ENCODE results near the gene TMA7B. TPM values are rescaled to one million over a fixed set of nuclear protein-coding genes. Genes with fewer than 3 reads are reported as not detected.

The TMA7B gene
- total and polyA plus RNA-seq, 2 of the 4 experiments (the other 2 are of a cell fraction): not detected

DNA sequence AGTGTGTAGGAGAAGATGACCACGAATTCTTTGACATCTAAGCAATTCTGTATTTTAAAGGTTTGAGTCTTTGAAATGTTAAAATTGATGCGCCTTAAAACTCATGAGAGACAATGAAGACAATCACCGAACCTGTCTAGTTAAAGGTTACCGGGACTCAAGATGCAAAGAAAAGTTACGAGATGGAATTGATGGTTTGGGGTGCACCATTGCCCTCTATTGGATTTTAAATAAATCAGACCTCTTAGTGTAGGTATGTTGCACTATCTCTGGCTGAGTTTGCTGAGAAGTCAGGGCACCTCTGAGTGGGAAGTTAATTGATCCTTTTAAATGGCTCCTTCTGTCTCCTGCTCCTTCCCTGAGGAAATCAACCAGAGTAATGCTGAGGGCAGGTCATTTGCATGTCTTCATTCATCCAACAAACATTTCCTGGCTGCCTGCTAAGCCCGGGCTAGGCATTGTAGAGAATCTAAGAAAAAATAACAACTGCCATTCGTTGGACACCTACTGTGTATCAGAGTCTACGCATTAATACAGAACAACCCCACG, 19.4 kb upstream of the TMA7B start:
- no TSS peak for BruUV-seq (replicated peaks)
- no peak overlapping the region for H3K56ac ChIP-seq (ENCODE audit: extremely low read depth, insufficient read depth, low read length)
- H3K14ac ChIP-seq (replicated peaks; ENCODE audit: low read depth, low read length): no peak overlapping the region
- no peaks in the 10 kb centered on the region for H3K36me3 ChIP-seq (ENCODE audit: control insufficient read depth, insufficient read depth, low read length)
- H3K4me1 ChIP-seq (ENCODE audit: control insufficient read depth, insufficient read depth, low read length): no peaks in the 10 kb centered on the region
- H3K4me2 ChIP-seq (ENCODE audit: low read depth, low read length): no peak overlapping the region
- no peaks in the 10 kb centered on the region for H3K9me1 ChIP-seq (ENCODE audit: insufficient read depth, low read length)
- H2BK5ac ChIP-seq (ENCODE audit: low read depth, low read length, poor library complexity, severe bottlenecking): no peak overlapping the region
- H3K9ac ChIP-seq (ENCODE audit: low read depth, low read length): no peak overlapping the region
- H4K8ac ChIP-seq (ENCODE audit: low read depth in 2 of 2, low read length in 2 of 2): no peak overlapping the region
- H2AK9ac ChIP-seq (replicated peaks; ENCODE audit: low read depth, low read length, poor library complexity): no peak overlapping the region
- intact Hi-C loops (cut with micrococcal nuclease): no loop called here
- no peak overlapping the region for H3K27ac ChIP-seq (ENCODE audit: insufficient read depth, low read length)
- no peak overlapping the region for H4K91ac ChIP-seq (ENCODE audit: insufficient read depth, low read depth, low read length)
- no peak overlapping the region for H2AFZ ChIP-seq (replicated peaks; ENCODE audit: low read length, poor library complexity)
- no peak for ATAC-seq (ENCODE audit: low read depth)
- no peaks in the 10 kb centered on the region for H4K20me1 ChIP-seq (ENCODE audit: insufficient read depth, low read length)
- no peak overlapping the region for H2AK5ac ChIP-seq (ENCODE audit: low read depth, low read length)
- no peak overlapping the region for H3K4me3 ChIP-seq (ENCODE audit: insufficient read depth, low read depth, low read length)
- no CpG with 5 or more reads among the region's 9 CpGs for WGBS, 2 experiments (ENCODE audit: extremely low coverage in 2 of 2, insufficient read length in 1 of 2)
- H3K79me1 ChIP-seq (ENCODE audit: low read depth in 1 of 2, low read length in 2 of 2): no peaks in the 10 kb centered on the region
- in situ Hi-C loops (cut with MboI; ENCODE audit: low sequenced_read_pairs): no loop called here
- no peak overlapping the region for H4K5ac ChIP-seq (ENCODE audit: low read depth, low read length)
- dilution Hi-C loops (cut with HindIII; ENCODE audit: low sequenced_read_pairs, unreplicated experiment): no loop called here
- no peak overlapping the region for H3K23ac ChIP-seq (ENCODE audit: low read depth, low read length)
- H3K18ac ChIP-seq (ENCODE audit: low read depth, low read length): no peak overlapping the region
- no peak for TF ChIP-seq RFX5 (IDR thresholded peaks at IDR 0.05; ENCODE audit: low read depth, low read length)
- TF ChIP-seq, protein P1, sequence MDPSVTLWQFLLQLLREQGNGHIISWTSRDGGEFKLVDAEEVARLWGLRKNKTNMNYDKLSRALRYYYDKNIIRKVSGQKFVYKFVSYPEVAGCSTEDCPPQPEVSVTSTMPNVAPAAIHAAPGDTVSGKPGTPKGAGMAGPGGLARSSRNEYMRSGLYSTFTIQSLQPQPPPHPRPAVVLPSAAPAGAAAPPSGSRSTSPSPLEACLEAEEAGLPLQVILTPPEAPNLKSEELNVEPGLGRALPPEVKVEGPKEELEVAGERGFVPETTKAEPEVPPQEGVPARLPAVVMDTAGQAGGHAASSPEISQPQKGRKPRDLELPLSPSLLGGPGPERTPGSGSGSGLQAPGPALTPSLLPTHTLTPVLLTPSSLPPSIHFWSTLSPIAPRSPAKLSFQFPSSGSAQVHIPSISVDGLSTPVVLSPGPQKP (IDR thresholded peaks at IDR 0.05; ENCODE audit: borderline replicate concordance, low read depth, low read length): no peak
- TF ChIP-seq CEBPB (IDR thresholded peaks at IDR 0.05; ENCODE audit: low read depth, low read length): no peak
- no peak for TF ChIP-seq USF2 (IDR thresholded peaks at IDR 0.05; ENCODE audit: low read depth, low read length)
- TF ChIP-seq MAZ (IDR thresholded peaks at IDR 0.05; ENCODE audit: borderline replicate concordance, low read depth, low read length): no peak
- TF ChIP-seq RCOR1 (IDR thresholded peaks at IDR 0.05; ENCODE audit: insufficient replicate concordance, low read length): no peak
- TF ChIP-seq, protein P2, sequence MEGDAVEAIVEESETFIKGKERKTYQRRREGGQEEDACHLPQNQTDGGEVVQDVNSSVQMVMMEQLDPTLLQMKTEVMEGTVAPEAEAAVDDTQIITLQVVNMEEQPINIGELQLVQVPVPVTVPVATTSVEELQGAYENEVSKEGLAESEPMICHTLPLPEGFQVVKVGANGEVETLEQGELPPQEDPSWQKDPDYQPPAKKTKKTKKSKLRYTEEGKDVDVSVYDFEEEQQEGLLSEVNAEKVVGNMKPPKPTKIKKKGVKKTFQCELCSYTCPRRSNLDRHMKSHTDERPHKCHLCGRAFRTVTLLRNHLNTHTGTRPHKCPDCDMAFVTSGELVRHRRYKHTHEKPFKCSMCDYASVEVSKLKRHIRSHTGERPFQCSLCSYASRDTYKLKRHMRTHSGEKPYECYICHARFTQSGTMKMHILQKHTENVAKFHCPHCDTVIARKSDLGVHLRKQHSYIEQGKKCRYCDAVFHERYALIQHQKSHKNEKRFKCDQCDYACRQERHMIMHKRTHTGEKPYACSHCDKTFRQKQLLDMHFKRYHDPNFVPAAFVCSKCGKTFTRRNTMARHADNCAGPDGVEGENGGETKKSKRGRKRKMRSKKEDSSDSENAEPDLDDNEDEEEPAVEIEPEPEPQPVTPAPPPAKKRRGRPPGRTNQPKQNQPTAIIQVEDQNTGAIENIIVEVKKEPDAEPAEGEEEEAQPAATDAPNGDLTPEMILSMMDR (conservative IDR thresholded peaks at IDR 0.05; ENCODE audit: low read depth, low read length): no peak
- no peak for TF ChIP-seq POLR2A (IDR thresholded peaks at IDR 0.05; ENCODE audit: low read depth, low read length)
- no peak for TF ChIP-seq CHD1 (IDR thresholded peaks at IDR 0.05; ENCODE audit: low read depth, low read length)
- TF ChIP-seq FOS (IDR thresholded peaks at IDR 0.05; ENCODE audit: low read depth, low read length): no peak
- TF ChIP-seq BHLHE40 (IDR thresholded peaks at IDR 0.05; ENCODE audit: low read depth, low read length): no peak
- TF ChIP-seq RAD21 (IDR thresholded peaks at IDR 0.05; ENCODE audit: low read length): no peak
- H3K4ac ChIP-seq (ENCODE audit: low read depth, low read length): no peak overlapping the region
- no peak for DNase-seq
- no peaks in the 10 kb centered on the region for H3K9me3 ChIP-seq (ENCODE audit: control insufficient read depth, insufficient read depth, low read length)
- no peak overlapping the region for H2BK120ac ChIP-seq (ENCODE audit: low read depth, low read length)
- peaks cover 51% of the 10 kb centered on the region for H3K27me3 ChIP-seq (ENCODE audit: control insufficient read depth, insufficient read depth, low read length)
- H2BK20ac ChIP-seq (ENCODE audit: low read depth, low read length): no peak overlapping the region
- H2BK15ac ChIP-seq (ENCODE audit: low read depth, low read length): no peak overlapping the region
- POLR2A ChIA-PET (ENCODE audit: unreplicated experiment): no interaction called here
- CTCF ChIA-PET: no interaction called here
